RCC 7860 (cell line): Measurements from ENCODE around the gene ZNF415.

Experiments
- DNase-seq: peaks from one replicate; pipeline ENCODE4 v3.0.0-alpha.2; 2015; ENCODE audit warnings: low spot score
- FAIRE-seq: peaks from 2 replicates; lab custom pipeline; 2012; peaks lifted over from hg19 to GRCh38; lab: Jason Lieb, UNC

Gene ZNF415

GRCh38 chr19:53057904-53058580 is 74.7 kb downstream of the ZNF415 start:
- FAIRE-seq: no peak
- DNase-seq: no peak
